NK-92 treated with Interleukin-12 subunit alpha and Interleukin-12 subunit beta, amount 100 ng/mL, for 24 hours (cell line): ENCODE measurements around the gene PLA1A.

Experiments used
- DNase-seq: peaks from one replicate; lab custom pipeline; 2025; lab: John Stamatoyannopoulos, UW

PLA1A gene

DNA sequence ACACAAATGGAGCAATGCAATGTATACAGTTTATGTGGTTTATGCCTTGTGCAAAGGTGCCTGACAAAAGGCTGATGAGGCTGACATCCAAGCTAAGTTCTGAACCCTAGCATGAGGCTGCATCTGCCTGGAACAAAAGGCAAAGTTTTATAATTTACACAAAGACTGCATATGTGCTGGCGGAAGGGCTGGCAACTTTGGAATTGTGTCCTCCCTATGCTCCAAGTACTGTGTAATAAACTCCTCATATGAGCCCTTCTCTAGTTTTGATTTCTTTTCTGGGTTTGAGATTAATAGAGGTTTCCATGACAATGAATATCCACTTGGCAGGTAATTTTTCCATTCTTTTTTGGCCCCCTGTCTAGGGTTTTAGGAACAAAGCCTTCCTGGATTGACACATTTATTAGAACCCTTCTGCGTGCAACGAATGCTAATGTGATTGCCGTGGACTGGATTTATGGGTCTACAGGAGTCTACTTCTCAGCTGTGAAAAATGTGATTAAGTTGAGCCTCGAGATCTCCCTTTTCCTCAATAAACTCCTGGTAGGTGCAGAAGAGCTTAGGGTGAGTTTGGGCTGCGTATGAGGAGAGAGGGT is 10.8 kb downstream of the PLA1A start:
- DNase-seq: no peak

DNA sequence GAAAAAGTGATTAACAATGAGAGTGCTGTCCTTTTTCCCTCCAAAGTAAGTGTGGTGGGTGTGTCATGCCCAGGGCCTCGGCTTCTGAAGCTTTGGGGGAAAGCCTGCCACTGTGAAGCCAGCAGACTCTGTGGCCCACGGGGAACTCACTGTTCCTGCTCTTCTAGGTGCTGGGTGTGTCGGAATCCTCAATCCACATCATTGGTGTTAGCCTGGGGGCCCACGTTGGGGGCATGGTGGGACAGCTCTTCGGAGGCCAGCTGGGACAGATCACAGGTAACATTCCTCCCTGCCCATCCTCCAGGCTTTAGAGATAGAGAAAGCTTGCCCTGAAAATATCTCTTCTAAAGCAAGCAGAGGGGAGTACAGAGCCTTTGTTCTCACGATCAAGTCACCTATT is 11.6 kb downstream of the PLA1A start:
- DNase-seq: no peak

- no peak for DNase-seq
Observed at GRCh38 chr3:119611664-119612063, 14.0 kb downstream of the PLA1A start.

DNA sequence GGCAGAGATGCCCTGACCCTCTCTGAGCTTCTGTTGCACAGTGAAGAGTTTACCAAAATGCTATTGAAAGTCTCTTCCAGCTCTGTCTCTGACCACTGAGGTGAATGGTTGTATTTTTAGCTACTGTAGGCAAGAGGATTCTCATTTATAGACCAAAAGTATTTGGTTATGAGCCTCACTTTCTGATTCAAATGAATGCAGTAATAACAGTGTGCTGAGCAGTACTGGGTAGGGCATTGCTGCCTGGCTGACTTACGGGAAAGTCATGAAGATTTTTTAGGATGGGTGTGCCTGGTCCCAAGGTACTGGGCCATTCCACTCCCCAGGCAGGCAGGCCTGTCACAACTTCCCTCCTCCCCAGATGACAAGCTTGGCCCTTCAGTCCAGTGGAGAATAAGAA is 15.5 kb downstream of the PLA1A start:
- no peak for DNase-seq

- no peak for DNase-seq
Observed at GRCh38 chr3:119613872-119614271, 16.2 kb downstream of the PLA1A start.

GRCh38 chr3:119616056-119616455 is 18.4 kb downstream of the PLA1A start:
- DNase-seq: no peak

DNA sequence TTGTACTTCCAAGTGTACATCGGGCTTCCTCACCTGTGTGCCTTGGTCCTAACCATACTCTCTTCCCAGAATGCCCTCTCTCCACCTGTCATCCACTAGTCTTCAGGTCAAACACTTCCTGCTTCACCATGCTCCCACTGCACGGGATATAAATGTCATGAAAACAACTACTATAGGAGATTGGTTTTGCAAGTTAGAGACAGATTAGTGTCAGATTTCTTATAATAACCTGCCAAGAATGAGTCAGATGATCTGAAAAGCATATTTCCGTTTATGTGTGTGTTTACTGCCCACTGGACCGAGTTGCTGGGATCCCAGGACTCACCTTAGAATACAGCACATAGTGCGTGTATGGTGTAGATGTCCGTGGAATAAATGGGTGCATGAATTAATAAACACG is 21.4 kb downstream of the PLA1A start:
- DNase-seq: no peak

GRCh38 chr3:119620899-119621298 is 23.2 kb downstream of the PLA1A start:
- DNase-seq: no peak

DNA sequence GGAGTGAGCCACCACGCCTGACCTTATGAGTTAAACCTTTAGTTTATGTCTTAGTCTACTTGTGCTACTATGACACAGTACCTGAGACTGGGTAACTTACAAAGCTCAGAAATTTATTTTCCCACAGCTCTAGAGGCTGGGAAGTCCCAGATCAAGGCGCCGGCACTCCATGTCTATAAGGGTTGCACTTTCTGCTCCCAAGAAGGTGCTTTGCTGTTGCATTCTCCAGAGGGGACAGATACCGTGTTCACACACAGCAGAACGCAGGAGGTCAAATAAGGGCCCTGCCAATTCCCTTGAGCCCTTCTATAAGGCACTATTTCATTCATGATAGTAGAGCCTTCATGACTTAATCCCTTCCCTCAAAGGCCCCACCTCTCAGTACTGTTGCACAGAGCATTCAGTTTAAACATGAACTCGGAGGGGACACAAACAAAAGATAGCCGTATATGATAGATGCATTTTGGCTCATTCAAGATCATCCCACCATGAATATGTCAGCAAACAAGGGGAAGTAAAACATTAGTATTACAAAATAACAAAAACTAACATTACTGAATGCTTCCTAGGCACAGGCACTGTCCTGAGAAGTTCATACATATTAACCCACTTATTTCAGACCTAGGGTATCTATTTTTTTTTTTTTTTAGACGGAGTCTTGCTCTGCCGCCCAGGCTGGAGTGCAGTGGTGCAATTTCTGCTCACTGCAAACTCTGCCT is 26.5 kb downstream of the PLA1A start:
- DNase-seq: no peak

DNA sequence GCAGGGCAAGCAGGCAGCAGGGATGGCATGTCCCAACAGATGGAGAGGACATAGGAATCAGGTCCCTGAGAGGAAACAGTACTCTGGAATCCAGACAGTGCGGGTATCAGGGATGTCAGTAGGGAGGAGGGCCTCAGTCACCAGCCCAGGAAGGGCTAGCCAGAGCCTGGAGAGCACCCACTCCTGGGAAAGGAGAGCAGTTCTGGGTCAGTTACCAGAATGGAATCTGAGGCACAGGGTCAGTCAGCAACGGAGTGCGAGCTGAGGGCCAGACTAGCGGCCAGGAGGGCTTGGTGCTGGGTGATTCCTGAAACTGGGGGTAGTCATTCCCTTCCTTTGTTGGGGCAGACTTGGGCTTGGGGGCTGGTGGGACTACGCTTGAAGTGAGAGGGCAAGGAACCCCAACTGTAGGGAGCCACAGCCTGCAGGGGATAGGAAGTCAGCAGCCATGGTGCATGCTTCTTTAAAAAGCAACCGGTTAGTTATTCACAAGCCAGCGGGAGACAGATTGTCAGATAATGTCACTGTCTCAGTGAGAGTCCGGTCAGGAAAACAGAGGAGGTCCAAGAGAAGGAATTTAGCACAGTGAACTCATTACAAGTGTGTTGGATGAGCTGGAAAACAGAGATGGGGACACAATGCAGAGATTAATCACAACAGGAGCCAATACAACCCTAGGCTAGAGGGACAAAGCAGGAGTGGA is 27.9 kb downstream of the PLA1A start:
- no peak for DNase-seq

- no peak for DNase-seq
Observed at GRCh38 chr3:119626196-119626595, 28.5 kb downstream of the PLA1A start.

- no peak for DNase-seq
Observed at GRCh38 chr3:119627461-119627860, 29.8 kb downstream of the PLA1A start.

DNA sequence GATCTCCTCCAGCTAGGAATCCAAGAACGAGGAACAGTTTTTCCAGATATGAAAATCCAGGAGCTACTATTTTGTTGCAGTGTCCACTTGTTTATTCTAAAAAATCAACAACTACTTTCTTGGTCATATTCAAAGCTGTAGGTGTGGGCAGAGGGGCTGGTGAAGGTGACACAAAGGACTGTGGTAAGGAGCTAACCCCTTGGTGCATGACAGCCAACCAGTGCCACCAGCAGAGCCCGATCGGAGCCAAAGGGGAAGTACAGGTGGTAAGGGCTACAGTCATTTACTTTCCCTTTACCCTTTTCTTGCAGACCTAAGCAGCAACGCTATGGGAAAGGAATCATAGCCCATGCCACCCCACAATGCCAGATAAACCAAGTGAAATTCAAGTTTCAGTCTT is 30.7 kb downstream of the PLA1A start:
- no peak for DNase-seq

DNA sequence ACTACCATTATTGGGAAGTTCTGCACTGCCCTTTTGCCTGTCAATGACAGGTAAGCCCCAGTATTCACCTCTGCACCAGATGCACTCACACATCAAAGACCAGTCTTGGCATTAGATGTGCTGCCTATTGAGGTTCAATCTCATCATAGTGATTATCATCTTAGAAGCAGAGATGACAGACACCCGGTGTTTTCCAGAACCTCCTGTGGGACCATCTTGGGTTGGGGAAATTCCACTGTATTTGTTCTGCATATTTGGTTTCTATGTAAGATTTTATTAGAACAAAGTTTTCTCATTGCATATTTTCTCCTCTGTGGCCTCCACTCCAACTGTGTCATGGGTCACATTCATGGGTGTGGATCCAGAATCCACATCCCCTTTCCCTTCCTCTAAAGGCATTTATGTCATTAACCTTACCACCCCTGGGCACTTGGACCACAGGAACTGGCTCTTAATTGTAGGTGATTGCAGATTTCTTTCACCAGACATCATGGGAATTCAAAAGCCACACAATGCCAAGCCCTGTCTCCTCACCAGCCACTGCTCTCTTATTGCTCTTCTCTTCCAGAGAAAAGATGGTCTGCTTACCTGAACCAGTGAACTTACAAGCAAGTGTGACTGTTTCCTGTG is 31.2 kb downstream of the PLA1A start:
- DNase-seq: no peak

DNA sequence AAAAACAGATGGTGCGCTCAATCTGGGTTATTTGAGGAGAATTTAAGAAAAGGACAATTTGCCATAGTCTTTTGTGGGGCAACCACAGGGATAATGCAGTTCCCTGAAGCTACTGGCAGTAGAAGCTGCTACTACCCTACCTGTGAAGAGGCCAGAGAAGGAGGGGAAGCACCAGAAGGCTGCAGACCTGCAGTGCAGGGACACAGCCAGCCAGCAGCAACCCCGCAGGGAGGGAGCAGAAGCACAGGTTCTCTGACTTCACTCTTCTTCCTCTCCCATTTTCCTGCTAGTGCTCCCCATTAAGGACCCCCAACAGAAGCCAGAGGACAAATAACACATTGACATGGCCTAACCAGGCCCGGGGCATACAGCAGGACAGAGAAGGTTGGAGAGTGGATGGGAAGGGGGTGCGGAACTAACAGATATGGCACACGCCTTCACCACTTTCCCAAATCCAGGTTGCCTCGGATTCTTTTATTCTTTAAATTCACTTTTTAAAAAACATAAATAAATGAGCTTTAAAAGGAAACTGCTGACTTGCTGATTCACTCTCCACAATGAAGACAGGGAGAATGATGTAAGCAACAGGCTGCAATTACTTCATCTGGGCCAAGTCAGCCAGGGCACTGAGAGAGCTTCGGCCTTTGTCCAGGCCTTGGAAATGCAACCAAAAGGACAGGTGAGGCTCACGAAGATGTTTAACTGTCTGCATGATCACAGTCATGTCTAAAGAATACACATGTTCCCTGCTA is 32.6 kb downstream of the PLA1A start:
- DNase-seq: no peak

GRCh38 chr3:119630880-119631329 is 33.2 kb downstream of the PLA1A start:
- DNase-seq: no peak

GRCh38 chr3:119631516-119631915 is 33.8 kb downstream of the PLA1A start:
- no peak for DNase-seq

DNA sequence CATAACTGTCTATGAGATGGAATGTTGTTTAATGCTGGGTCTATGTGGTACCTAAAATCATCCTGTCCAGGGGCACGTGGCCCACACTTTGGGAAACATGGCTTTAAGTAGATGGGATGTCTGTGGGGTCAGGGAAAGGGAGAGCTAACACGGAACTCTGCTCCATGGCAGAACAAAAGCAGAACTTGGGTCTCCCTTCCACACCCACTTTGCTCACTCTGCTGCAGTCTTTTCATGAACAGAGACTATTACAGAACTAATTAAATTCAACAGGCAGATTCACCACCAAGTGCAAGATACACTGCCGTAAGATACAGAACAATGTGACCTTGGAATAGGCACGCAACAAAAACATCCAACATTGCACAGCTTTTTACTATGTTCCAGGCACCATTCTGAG is 34.5 kb downstream of the PLA1A start:
- DNase-seq: no peak

DNA sequence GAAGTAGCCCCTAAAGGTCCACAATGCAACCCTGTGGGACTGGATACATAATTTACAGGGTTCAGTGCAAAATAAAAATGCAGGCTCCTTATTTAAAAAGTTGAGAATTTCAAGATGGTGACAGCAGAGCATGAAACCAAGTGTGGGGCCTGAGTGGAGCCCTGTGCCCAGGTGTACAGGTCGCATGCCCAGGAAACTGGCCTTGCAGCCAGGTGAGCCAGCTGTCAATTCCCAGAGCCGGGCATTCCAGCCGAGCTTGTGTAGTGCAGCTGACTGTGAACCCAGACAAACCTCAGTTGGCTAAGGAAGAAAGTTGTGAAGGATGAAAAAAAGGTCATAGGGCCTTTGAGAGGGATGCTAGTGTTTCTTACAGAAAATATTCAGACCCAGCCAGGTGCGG is 35.1 kb downstream of the PLA1A start:
- no peak for DNase-seq

DNA sequence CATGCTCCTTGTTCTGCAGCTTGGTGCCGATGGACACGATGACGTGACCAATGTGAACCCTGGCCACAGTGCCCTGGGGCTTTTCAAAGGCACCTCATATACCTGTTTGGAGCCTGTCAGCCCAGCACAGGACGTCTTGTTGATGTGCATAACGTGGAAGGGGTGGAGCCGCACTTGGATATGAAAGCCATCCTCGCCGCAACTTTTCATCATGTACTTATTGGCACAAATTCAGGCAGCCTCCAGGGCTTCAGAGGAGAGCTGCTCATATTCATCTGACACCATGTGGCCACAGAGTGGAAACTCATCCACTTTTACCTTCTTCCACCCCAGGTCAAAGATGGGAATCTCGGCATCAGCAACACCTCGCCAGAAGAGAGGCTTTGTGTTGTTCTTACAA is 38.0 kb downstream of the PLA1A start:
- DNase-seq: no peak

DNA sequence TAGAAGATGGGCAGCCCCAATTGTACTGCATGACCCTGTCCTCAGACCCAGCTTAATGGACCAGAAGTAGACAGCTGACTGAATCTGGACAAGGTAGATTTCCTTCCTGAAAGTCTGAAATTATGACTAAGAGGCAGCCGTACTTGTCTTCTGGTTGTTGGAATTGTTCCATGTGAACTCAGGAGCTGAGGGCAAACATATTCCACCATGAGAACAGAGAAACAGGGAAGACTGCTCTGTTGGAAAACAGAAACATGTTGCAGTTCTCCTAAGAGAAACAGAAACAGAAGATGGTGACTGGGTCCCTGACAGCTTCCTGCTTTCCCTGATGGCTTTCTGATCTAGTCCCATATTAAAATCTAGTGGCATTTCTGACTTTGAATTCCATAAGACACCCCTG is 38.6 kb downstream of the PLA1A start:
- no peak for DNase-seq
